Measurements from ENCODE around the gene ULBP1. TPM values are rescaled to one million over a fixed set of nuclear protein-coding genes. Genes with fewer than 3 reads are reported as not detected.
A peak's percentile ranks its signal among the peaks of the same experiment; 100 is the strongest.
"Not testable (repeated sequence)": the region's sequence is repeated elsewhere in the genome, so short reads cannot be mapped to it uniquely, and the experiment has no call there.

The ULBP1 gene
- total and polyA plus RNA-seq, 11 donors, result 0.10 to 0.52 (median 0.25) TPM

DNA sequence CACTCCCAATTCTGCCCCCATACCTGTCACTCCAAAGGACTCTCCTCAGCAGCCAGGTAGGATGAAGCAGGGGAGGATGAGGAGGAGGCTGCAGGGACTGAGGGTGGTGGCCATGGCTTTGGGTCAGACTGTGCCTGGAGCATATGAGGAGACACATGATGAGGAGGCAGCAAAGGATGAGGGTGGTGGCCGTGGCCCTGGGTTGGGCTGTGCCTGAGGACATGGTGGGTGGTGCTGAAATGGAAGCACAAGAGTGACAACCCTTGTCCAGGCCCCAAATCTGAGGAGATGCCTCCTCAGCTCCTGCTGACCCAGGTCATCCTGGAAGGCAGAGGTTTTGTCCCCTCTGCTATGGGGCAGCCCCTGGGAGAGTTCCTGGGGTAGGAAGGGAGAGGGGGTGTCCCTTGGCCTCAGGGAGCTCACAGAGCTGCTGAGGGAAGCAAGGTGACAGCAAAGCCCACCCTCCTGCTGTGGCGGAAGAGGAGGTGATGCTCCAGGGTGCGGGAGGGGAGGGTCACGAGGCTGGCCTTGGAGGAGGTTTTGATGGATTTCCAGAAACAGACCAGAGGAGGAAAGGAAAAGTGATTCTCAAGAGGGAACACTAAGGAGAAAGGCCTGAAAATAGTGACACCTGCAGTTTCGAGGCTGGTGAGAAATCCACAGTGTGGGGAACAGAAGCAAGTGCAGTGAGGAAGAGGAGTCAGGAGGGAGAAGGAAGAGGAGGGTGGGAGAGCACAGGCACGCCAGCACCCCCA lies 45.4 kb upstream of the ULBP1 start:
- Histone ChIP-seq H3K4me1 (peaks cover 0 to 11% (median 8%) of the 10 kb centered on the region in 12 donors), H3K36me3 (no peaks in the 10 kb centered on the region), H3K9me3 (no peaks in the 10 kb centered on the region), H3K27me3 (peaks cover 0 to 9% (median 0%) of the 10 kb centered on the region in 9 donors), H3K27ac (no peak overlapping the region), H3K4me3 (no peak overlapping the region)
- TF ChIP-seq, protein P1, sequence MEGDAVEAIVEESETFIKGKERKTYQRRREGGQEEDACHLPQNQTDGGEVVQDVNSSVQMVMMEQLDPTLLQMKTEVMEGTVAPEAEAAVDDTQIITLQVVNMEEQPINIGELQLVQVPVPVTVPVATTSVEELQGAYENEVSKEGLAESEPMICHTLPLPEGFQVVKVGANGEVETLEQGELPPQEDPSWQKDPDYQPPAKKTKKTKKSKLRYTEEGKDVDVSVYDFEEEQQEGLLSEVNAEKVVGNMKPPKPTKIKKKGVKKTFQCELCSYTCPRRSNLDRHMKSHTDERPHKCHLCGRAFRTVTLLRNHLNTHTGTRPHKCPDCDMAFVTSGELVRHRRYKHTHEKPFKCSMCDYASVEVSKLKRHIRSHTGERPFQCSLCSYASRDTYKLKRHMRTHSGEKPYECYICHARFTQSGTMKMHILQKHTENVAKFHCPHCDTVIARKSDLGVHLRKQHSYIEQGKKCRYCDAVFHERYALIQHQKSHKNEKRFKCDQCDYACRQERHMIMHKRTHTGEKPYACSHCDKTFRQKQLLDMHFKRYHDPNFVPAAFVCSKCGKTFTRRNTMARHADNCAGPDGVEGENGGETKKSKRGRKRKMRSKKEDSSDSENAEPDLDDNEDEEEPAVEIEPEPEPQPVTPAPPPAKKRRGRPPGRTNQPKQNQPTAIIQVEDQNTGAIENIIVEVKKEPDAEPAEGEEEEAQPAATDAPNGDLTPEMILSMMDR (IDR thresholded peaks at IDR 0.05), result no peak
- TF ChIP-seq POLR2A (IDR thresholded peaks at IDR 0.05), result no peak
- WGBS, 4 donors, result 87 to 94% (median 90%) methylated on average over 6 of the region's 6 CpGs
- intact Hi-C loops (cut with DNase I), result no loop called here
- ATAC-seq (no peak), DNase-seq (no peak)

DNA sequence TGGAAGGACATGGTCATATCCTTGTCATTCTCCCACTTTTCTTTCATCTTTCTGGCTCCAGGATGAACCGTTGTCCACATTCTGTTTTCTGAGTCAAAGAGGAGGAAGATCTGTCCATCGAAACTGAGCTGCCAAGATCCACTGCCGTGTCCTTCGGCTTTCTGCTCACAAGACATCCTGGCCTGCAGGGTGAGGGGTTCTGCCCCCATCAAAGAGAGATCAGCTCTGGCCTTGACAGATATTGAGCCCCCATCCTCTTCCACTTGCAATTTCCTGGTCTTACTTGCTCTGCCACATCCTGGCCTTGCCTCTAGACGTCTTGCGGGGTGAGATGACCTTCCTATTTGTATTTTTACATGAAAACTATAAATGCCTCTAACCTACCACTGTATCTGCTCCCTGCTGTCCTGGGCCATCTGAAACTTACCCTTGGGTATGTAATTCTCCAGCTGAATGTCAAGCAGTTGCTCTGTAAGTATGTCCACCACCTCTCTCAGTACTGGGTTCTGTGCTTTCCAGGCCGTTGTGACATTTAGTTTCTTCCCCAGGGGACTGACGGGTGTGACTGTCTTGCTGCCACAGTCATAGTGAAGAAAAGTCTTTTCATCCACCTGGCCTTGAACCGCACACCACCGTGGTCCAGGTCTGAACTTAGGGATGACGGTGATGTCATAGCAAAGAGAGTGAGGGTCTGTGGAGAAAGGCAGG lies 44.5 kb upstream of the ULBP1 start:
- H3K27ac ChIP-seq; H3K4me3 ChIP-seq; DNase-seq; intact Hi-C loops (cut with DNase I); ATAC-seq; H3K36me3 ChIP-seq; H3K9me3 ChIP-seq: not testable (repeated sequence)
- H3K4me1 ChIP-seq, result peaks cover 0 to 16% (median 11%) of the 10 kb centered on the region in 12 donors
- 84 to 91% (median 88%) methylated on average over 10 to 11 of the region's 11 CpGs for WGBS, 4 donors
- peaks cover 0 to 16% (median 0%) of the 10 kb centered on the region in 9 donors for H3K27me3 ChIP-seq

DNA sequence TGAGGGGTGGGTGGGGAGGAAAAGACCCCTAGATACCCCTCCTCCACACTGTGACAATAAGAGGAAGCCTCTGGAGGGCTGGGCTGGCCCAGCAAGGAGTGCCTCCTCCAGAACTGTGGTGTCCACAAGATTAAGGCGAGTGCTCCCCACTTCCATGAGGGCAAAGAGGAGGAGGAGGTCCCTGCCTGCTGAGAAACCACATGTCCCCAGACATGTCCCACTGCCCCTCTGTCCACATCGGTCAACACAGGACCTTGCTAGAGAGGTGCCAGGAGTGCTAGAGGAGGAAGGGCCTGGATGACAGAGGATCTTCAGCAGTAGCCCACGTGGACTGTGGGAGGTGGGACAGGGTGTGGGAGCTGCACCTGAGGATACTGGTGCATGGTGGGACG lies 43.9 kb upstream of the ULBP1 start:
- peaks cover 0 to 22% (median 0%) of the 10 kb centered on the region in 9 donors for H3K27me3 ChIP-seq
- TF ChIP-seq POLR2A (IDR thresholded peaks at IDR 0.05), result no peak
- TF ChIP-seq, protein P1 (IDR thresholded peaks at IDR 0.05), result no peak
- no peak overlapping the region for H3K27ac ChIP-seq
- ATAC-seq, result no peak
- 84 to 95% (median 90%) methylated on average over 4 of the region's 4 CpGs for whole genome bisulfite sequencing, 4 donors
- peaks cover 0 to 19% (median 12%) of the 10 kb centered on the region in 12 donors for H3K4me1 ChIP-seq
- no peak overlapping the region for H3K4me3 ChIP-seq
- H3K36me3 ChIP-seq, result no peaks in the 10 kb centered on the region
- no peaks in the 10 kb centered on the region for H3K9me3 ChIP-seq
- intact Hi-C loops (cut with DNase I), result loop anchor here in 6 of 10 donors (10.0 kb wide), 4 partner anchors 55 to 355 kb away; partner anchors contain the start of genes GINM1 (in 2 of the 6) and LRP11 (in 1 of the 6)
- no peak for DNase-seq

DNA sequence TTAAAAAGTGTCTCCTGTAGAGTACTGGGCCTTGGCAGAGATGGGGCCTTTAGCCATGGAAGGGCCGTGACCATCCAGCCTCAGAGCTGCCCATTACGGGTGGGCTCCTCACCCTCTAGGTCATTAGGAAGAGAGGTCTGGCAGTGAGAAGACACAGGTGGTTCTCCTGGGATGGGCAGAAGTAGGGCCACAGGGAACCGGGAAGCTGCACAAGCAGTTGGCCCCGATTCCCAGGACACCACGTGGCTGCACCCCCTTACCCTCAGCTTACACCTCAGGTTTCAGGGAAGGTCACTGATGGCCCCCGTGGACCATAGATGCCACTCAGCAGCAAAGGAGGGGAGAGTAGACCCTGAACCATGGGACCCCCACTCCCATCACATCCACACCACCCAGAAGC lies 42.4 kb upstream of the ULBP1 start:
- TF ChIP-seq POLR2A (IDR thresholded peaks at IDR 0.05), result no peak
- TF ChIP-seq, protein P1 (IDR thresholded peaks at IDR 0.05), result no peak
- no peak overlapping the region for H3K27ac ChIP-seq
- DNase-seq (no peak), ATAC-seq (no peak)
- H3K4me1 ChIP-seq, result peaks cover 0 to 31% (median 19%) of the 10 kb centered on the region in 12 donors
- H3K4me3 ChIP-seq, result no peak overlapping the region
- no peaks in the 10 kb centered on the region for H3K36me3 ChIP-seq
- peaks cover 0 to 30% (median 0%) of the 10 kb centered on the region in 9 donors for H3K27me3 ChIP-seq
- 91 to 98% (median 95%) methylated on average over 5 to 6 of the region's 6 CpGs for WGBS, 4 donors
- intact Hi-C loops (cut with DNase I), result loop anchor here in 6 of 10 donors (10.0 kb wide), 4 partner anchors 57 to 357 kb away; partner anchors contain the start of genes GINM1 (in 2 of the 6) and LRP11 (in 1 of the 6)
- no peaks in the 10 kb centered on the region for H3K9me3 ChIP-seq

DNA sequence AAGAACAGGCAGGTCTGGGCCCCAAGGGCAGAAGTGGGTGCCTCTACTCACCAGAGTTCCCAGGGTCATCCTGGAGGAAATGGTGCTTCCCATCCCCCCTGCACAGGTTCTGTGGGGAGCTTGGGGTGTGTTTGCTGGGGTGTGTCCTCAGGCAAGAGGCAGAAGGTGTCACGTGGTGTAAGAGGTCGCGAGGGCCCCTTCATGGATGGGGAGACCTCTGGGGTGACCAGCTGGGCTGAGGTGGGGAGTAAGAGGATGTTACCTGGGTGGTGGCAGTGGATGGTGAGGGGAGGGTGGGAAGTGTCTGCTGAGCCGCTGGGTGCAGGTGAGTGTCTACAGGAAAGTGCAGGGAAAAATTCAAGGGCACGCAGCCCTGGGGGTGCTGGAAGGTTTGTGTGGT lies 41.7 kb upstream of the ULBP1 start:
- H3K27me3 ChIP-seq, result peaks cover 0 to 35% (median 0%) of the 10 kb centered on the region in 9 donors
- H3K4me1 ChIP-seq, result peaks cover 0 to 32% (median 20%) of the 10 kb centered on the region in 12 donors
- not testable (repeated sequence) for ATAC-seq, H3K9me3 ChIP-seq, DNase-seq, H3K36me3 ChIP-seq, H3K27ac ChIP-seq
- WGBS, 4 donors, result 39 to 65% (median 51%) methylated on average over 5 of the region's 5 CpGs
- intact Hi-C loops (cut with DNase I), result loop anchor here in 6 of 10 donors (2.0 to 10.0 kb wide), 5 partner anchors 25 to 357 kb away; partner anchors contain the start of genes GINM1 (in 2 of the 6) and LRP11 (in 1 of the 6)
- H3K4me3 ChIP-seq, result peak overlapping the region in 6 of 12 donors; percentile 42 to 67 (median 58)
